Activated T-cell treated with anti-CD3 and anti-CD28 coated beads, Interleukin-2, amount 50 U/mL, for 72 hours (primary cell): Measurements from ENCODE around the gene LACC1. TPM values are rescaled to one million over a fixed set of nuclear protein-coding genes. Genes with fewer than 3 reads are reported as not detected.

Experiments
- ATAC-seq, 2 donors: fragments of 150-1000 bp; cut with Tn5 transposase; replicated peaks in 1 of 2; 2 replicates each; pipeline ENCODE4 v1.10.0; 2021; ENCODE audit warnings: moderate library complexity in 2 of 2, mild to moderate bottlenecking in 1 of 2
- DNase-seq, 2 donors: peaks; one replicate each; pipeline ENCODE4 v3.0.0; 2021 to 2022; ENCODE audit warnings: mixed read lengths in 1 of 2
- H3K27ac Mint-ChIP-seq: one replicate; pipeline ENCODE4 v1.8.0; 2022; ENCODE audit warnings: mild to moderate bottlenecking, moderate library complexity, mixed read lengths
- H3K27me3 Mint-ChIP-seq: one replicate; pipeline ENCODE4 v1.8.0; 2022; ENCODE audit warnings: low read depth, mixed read lengths
- H3K36me3 Mint-ChIP-seq, 2 donors: one replicate each; pipeline ENCODE4 v1.8.0; 2022; ENCODE audit warnings: mixed read lengths in 2 of 2, mild to moderate bottlenecking in 1 of 2; ENCODE audit not compliant: insufficient read depth in 2 of 2
- H3K4me1 Mint-ChIP-seq: one replicate; pipeline ENCODE4 v1.8.0; 2022; ENCODE audit warnings: low read depth, mixed read lengths
- H3K4me3 Mint-ChIP-seq, 2 donors: one replicate each; pipeline ENCODE4 v1.8.0; 2022; ENCODE audit warnings: mild to moderate bottlenecking in 2 of 2, mixed read lengths in 2 of 2, moderate library complexity in 2 of 2
- H3K9me3 Mint-ChIP-seq, 2 donors: one replicate each; pipeline ENCODE4 v1.8.0; 2022; ENCODE audit warnings: mixed read lengths in 2 of 2
- total RNA-seq, 2 donors: library from RNA; stranded (reverse); gene quantifications; one replicate each; pipeline ENCODE4 v1.2.3, GENCODE V29; 2022

LACC1 gene
- total RNA-seq, result 1 to 10 TPM; 3.3 to 4.3 TPM

DNA sequence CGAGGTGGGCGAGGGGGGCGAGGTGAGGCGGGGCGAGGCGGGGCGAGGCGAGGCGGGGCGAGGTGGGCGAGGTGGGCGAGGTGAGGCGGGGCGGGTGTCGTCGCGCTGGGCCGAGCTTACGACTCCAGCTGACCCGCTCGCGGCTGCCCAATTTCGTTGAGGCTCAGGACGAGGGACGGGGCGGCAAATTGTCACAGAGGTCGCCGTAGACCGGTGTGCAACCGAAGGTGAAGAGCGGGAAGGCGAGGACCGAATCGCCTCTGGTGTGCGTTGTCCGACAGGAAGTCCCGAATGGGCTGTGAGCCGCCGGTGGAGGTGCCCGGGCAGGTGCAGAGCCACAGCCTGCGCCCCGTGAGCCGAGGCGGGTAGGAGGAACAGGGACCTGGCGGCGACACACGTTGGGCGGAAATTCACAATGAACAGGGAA lies at the start of gene LACC1:
TSS of gene LACC1 (plus strand) at position 150 of the 427 bp plus-strand sequence. CDS start 1,082 bp downstream, outside the sequence.
- no peaks in the 10 kb centered on the region for H3K9me3 Mint-ChIP-seq

GRCh38 chr13:43830497-43830881 lies 49.2 kb upstream of the LACC1 start:
- H3K27ac Mint-ChIP-seq, result no peak overlapping the region
- DNase-seq (no peak), ATAC-seq (no peak)
- no peaks in the 10 kb centered on the region for H3K4me1 Mint-ChIP-seq
- H3K36me3 Mint-ChIP-seq, result no peaks in the 10 kb centered on the region
- peaks cover 15% of the 10 kb centered on the region for H3K27me3 Mint-ChIP-seq
- no peak overlapping the region for H3K4me3 Mint-ChIP-seq
- H3K9me3 Mint-ChIP-seq, result peaks cover 0 to 2% of the 10 kb centered on the region in 2 donors

More for the DNA sequence above, at the start of gene LACC1:
- Mint-ChIP-seq H3K27ac (peak within 1 kb of the TSS; percentile 82), H3K36me3 (peaks cover 0 to 2% of the 10 kb centered on the region in 2 donors), H3K27me3 (peaks cover 21% of the 10 kb centered on the region), H3K4me3 (peak within 1 kb of the TSS; percentile 85 to 92), H3K4me1 (peaks cover 22% of the 10 kb centered on the region)
- peak in 1 of 2 donors; percentile 52 for DNase-seq
- ATAC-seq, result peak; percentile 65 to 71

GRCh38 chr13:43831088-43831487 lies 48.6 kb upstream of the LACC1 start:
- DNase-seq, result no peak
- Mint-ChIP-seq H3K27me3 (peaks cover 15% of the 10 kb centered on the region), H3K4me3 (no peak overlapping the region), H3K36me3 (no peaks in the 10 kb centered on the region), H3K27ac (no peak overlapping the region), H3K4me1 (no peaks in the 10 kb centered on the region), H3K9me3 (peaks cover 0 to 2% of the 10 kb centered on the region in 2 donors)
- ATAC-seq, result no peak

- H3K4me3 Mint-ChIP-seq, result no peak overlapping the region
- peaks cover 7% of the 10 kb centered on the region for H3K27me3 Mint-ChIP-seq
- no peak overlapping the region for H3K27ac Mint-ChIP-seq
- H3K36me3 Mint-ChIP-seq, result peaks cover 0 to under 1% of the 10 kb centered on the region in 2 donors
- DNase-seq (no peak), ATAC-seq (no peak)
- H3K4me1 Mint-ChIP-seq, result no peaks in the 10 kb centered on the region
- peaks cover 0 to 2% of the 10 kb centered on the region in 2 donors for H3K9me3 Mint-ChIP-seq
These were observed 44.0 kb upstream of the LACC1 start for GRCh38 chr13:43835701-43836100.

DNA sequence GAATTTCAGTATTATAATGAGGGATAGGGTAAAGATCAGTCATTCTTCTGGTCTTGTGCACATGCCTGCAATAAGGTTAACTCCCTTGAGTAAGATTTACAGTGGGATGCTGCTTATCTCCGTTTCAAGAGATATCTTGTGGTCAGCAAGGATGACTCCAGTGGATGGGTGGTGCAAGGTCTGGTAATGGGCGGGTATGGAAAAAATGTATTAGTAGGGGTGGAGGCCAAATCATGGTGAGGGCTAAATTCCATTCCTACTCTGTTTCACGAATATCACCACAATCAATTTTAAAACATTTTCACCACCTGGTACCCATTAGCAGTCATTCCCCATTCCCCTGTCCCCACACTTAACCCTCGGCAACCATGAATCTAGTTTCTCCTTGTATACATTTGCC lies 40.8 kb upstream of the LACC1 start:
- Mint-ChIP-seq H3K9me3 (peaks cover 0 to 2% of the 10 kb centered on the region in 2 donors), H3K36me3 (peaks cover 0 to 2% of the 10 kb centered on the region in 2 donors), H3K27ac (no peak overlapping the region), H3K27me3 (no peaks in the 10 kb centered on the region), H3K4me1 (no peaks in the 10 kb centered on the region), H3K4me3 (no peak overlapping the region)
- DNase-seq (no peak), ATAC-seq (no peak)

- no peak overlapping the region for H3K27ac Mint-ChIP-seq
- no peaks in the 10 kb centered on the region for H3K4me1 Mint-ChIP-seq
- H3K9me3 Mint-ChIP-seq, result peaks cover 9 to 10% of the 10 kb centered on the region in 2 donors
- H3K4me3 Mint-ChIP-seq, result no peak overlapping the region
- DNase-seq (no peak), ATAC-seq (no peak)
- no peaks in the 10 kb centered on the region for H3K27me3 Mint-ChIP-seq
- peaks cover 7 to 16% of the 10 kb centered on the region in 2 donors for H3K36me3 Mint-ChIP-seq
These were observed 33.1 kb upstream of the LACC1 start for GRCh38 chr13:43846496-43847158.

DNA sequence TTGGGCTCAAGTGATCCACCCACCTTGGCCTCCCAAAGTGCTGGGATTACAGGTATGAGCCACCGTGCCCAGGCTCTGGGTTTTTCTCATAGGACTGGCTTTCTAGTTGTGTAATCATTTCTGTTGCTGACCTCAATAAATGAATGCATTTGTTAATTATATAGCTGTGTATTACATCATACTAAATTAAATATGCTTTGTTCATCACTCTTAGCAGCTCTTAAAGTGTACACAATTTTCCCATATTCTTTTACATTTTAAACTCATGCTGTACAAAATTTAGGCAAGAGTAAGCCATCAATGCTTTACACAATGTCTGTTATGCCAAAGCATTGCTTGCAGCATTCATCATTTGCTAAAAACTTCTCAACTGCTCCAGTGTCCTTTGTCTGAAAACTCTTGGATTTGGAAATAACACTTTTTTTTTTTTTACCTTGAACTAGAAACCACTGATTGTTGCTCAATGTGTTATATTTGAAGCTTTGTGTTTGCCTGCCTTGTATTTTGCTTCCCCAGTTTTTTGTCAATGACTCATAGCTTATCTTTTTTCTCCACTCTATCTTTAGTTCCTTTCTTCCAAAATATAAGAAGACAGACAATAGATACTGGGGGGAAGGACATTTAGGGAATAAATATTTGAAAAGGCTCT lies 31.6 kb upstream of the LACC1 start:
- ATAC-seq, result no peak
- H3K36me3 Mint-ChIP-seq, result peaks cover 14 to 28% of the 10 kb centered on the region in 2 donors
- no peak overlapping the region for H3K4me3 Mint-ChIP-seq
- H3K27me3 Mint-ChIP-seq, result no peaks in the 10 kb centered on the region
- H3K9me3 Mint-ChIP-seq, result peaks cover 20 to 22% of the 10 kb centered on the region in 2 donors
- no peak overlapping the region for H3K27ac Mint-ChIP-seq
- H3K4me1 Mint-ChIP-seq, result no peaks in the 10 kb centered on the region
- no peak for DNase-seq

DNA sequence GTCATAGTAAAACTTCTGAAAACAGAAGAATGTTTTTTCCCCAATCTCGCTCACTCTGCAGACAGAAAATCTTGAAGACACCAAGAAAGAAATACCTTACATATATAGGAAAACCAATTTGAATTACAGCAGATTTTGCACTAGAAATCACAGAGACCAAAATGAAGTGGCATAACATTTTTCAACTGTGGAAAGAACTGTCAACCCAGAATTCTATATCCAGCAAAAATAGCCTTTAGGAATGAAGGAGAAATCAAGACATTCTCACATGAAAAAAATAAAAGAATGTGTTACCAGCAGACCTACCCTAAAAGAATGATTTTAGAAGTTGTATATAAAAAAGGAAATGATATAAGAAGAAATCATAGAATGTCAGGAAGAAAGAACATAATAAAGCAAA lies 28.8 kb upstream of the LACC1 start:
- Mint-ChIP-seq H3K36me3 (peaks cover 18 to 39% of the 10 kb centered on the region in 2 donors), H3K4me1 (no peaks in the 10 kb centered on the region), H3K27ac (no peak overlapping the region)

DNA sequence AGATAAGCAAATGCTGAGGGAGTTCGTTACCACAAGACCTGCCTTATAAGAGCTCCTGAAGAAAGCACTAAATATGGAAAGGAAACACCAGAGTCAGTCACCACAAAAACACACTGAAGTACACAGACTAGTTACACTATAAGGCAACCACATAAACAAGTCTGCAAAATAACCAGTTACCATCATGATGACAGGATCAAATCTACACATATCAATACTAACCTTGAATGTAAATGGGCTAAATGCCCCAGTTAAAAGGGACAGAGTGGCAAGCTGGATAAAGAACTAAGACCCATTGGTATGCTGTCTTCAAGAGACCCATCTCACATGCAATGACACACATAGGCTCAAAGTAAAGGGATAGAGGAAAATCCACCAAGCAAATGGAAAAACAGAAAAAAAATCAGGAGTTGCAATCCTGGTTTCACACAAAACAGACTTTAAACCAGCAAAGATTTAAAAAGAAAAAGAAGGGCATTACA lies 26.7 kb upstream of the LACC1 start:
- no peaks in the 10 kb centered on the region for H3K27me3 Mint-ChIP-seq
- no peak for ATAC-seq
- no peak overlapping the region for H3K27ac Mint-ChIP-seq
- DNase-seq, result no peak
- peaks cover 18 to 39% of the 10 kb centered on the region in 2 donors for H3K36me3 Mint-ChIP-seq
- no peak overlapping the region for H3K4me3 Mint-ChIP-seq
- peaks cover 35 to 37% of the 10 kb centered on the region in 2 donors for H3K9me3 Mint-ChIP-seq
- H3K4me1 Mint-ChIP-seq, result no peaks in the 10 kb centered on the region

More for the DNA sequence above, 28.8 kb upstream of the LACC1 start:
- no peak overlapping the region for H3K4me3 Mint-ChIP-seq
- DNase-seq (no peak), ATAC-seq (no peak)
- peaks cover 35 to 37% of the 10 kb centered on the region in 2 donors for H3K9me3 Mint-ChIP-seq
- H3K27me3 Mint-ChIP-seq, result no peaks in the 10 kb centered on the region

- H3K4me1 Mint-ChIP-seq, result no peaks in the 10 kb centered on the region
- no peaks in the 10 kb centered on the region for H3K27me3 Mint-ChIP-seq
- H3K4me3 Mint-ChIP-seq, result no peak overlapping the region
- no peaks in the 10 kb centered on the region for H3K9me3 Mint-ChIP-seq
- H3K27ac Mint-ChIP-seq, result no peak overlapping the region
- no peak for DNase-seq
- no peaks in the 10 kb centered on the region for H3K36me3 Mint-ChIP-seq
- no peak for ATAC-seq
These were observed 17.8 kb upstream of the LACC1 start for GRCh38 chr13:43861863-43862262.

- Mint-ChIP-seq H3K27me3 (no peaks in the 10 kb centered on the region), H3K36me3 (no peaks in the 10 kb centered on the region), H3K27ac (no peak overlapping the region), H3K4me1 (no peaks in the 10 kb centered on the region), H3K9me3 (no peaks in the 10 kb centered on the region), H3K4me3 (no peak overlapping the region)
- ATAC-seq, result no peak
- no peak for DNase-seq
These were observed 14.8 kb upstream of the LACC1 start for GRCh38 chr13:43864921-43865320.

DNA sequence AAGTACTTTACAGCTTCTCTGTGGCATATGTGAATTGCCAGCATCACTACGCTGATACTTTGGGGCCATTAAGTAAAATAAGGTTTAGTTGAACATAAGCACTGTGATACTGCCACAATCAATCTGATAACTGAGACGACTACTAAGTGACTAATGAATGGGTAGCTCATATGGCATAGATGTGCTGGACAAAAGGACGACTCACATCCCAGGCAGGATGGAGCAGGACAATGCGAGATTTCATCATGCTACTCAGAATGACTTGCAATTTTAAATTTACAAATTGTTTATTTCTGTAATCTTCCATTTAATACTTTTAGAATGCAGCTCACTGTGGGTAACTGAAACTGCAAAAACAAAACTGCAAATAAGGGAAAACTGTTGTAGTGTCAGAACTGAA lies 13.8 kb upstream of the LACC1 start:
- no peaks in the 10 kb centered on the region for H3K9me3 Mint-ChIP-seq
- H3K27ac Mint-ChIP-seq, result no peak overlapping the region
- no peaks in the 10 kb centered on the region for H3K27me3 Mint-ChIP-seq
- H3K4me3 Mint-ChIP-seq, result no peak overlapping the region
- H3K4me1 Mint-ChIP-seq, result no peaks in the 10 kb centered on the region
- no peaks in the 10 kb centered on the region for H3K36me3 Mint-ChIP-seq
- ATAC-seq (no peak), DNase-seq (no peak)

DNA sequence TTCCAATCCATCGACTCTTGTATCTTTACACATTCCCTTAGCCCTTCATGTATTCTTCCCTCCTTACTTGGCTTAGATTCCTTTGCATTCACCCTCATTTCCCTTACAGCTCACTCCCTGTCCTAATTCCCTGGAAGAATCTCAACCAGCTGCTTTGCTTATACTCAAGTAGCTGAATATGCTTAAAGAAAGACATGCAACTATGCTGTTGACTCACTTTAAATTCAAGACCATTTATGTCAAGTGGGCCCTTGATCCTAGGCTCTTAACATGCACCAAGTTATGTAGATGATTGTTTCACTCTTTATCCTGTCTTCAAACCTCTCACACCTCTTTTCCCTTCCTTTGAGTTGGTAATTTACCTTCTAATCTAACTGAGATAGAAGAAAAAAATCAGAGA lies 7.5 kb upstream of the LACC1 start:
- Mint-ChIP-seq H3K27ac (no peak overlapping the region), H3K27me3 (no peaks in the 10 kb centered on the region), H3K4me3 (no peak overlapping the region), H3K4me1 (peaks cover under 1% of the 10 kb centered on the region), H3K9me3 (no peaks in the 10 kb centered on the region), H3K36me3 (no peaks in the 10 kb centered on the region)
- DNase-seq (no peak), ATAC-seq (no peak)
